Activated CD8-positive, alpha-beta memory T cell treated with anti-CD3 and anti-CD28 coated beads for 24 hours (primary cell): ENCODE results near the gene HAGHL.
A peak's percentile ranks its signal among the peaks of the same experiment; 100 is the strongest.

Experiments used
- DNase-seq: peaks from one replicate; pipeline ENCODE4 v3.0.0-alpha.2; 2020

The HAGHL gene

GRCh38 chr16:722835-723633 is 3.9 kb upstream of the HAGHL start:
- no peak for DNase-seq

GRCh38 chr16:723695-724094 is 3.2 kb upstream of the HAGHL start:
- DNase-seq = no peak

DNA sequence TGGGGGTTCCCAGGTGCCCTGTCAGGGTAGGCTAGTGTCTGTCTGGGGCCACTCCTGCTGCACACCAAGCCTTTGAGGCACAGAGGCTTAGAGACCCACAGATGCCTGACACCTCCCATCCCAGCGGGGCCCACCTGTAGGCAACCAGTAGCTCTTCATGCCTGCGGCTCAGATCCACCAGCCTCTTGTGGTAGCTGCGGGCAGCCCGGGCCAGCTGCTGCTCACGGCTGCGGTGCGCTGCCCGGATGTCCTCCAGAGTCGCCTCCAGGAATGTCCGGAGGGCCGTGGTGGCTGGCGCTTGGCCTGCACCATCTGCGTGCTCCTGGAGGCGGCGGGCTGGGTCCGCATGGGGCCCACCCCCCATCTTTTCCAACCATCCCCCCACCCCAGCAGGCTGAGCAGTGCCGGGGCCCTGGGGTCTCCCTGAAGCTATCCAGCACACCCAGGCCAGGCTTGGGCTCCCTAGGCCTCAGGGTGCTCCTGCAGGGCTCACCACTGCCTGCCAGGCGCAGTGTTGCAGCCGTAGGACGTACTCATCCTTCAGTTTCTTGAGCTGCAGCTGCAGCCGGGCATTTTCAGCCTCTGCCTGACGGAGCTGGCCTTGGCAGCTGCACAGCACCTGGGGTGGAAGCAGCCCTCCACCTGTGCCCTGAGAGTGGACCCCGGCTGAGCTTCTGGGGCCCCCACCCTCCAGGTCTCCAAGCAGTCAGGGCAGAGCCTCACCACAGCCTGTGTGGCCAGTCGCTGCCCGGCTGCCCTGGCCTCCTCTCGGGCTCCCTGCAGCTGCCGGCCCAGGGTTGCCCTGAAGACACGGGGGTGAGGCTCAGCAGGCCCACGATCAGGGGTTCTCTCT is 2.5 kb upstream of the HAGHL start:
- no peak for DNase-seq

- DNase-seq = no peak
Measured at GRCh38 chr16:725041-725376, 1.9 kb upstream of the HAGHL start.

DNA sequence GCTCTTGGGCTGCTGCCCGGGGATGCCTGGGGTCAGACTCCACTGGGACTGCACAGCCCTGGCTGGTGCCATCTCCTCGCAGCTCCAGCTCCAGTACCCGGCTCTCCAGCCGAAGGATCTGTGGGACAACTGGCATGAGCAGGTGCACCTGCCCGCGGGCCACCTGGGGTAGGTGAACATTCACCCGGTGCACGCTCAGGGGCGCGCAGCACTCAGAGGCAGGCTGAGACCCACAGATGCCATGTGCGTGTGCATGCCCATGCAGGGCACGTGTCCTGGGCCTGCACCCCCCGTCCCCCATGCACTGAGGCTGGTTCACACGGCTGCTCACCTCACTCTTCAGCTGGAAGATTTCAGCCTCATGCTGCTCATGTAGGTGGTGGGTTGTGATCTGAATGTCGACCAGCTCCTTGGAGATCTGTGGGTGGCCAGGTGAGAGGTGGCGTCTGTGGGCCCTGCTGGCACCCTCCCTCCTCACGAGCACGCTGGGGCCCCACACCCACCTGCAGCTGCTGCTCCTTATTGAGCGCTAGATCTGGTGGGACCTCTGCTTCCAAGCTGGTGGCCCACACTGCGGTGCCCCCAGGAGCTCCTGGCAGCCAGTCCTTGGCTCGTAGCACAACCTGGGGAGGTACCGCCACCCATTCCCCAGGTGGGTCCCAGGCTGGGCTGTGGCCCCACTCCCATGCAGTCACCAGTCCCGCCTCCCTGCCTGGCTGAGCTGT is 1.3 kb upstream of the HAGHL start:
- DNase-seq = no peak

DNA sequence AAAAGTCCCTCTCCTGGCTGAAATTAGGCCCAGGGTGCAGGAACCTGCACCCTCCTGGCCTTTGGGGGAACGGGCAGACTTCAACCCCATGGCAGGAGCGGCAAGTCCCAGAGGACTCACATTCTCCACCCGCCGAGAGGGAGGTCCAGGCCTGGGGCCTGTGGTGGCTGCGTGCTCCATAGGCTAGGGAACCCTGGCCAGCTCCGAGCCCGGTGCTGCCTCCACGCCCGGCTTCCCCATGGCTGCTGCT is 793 bp upstream of the HAGHL start:
- no peak for DNase-seq

DNA sequence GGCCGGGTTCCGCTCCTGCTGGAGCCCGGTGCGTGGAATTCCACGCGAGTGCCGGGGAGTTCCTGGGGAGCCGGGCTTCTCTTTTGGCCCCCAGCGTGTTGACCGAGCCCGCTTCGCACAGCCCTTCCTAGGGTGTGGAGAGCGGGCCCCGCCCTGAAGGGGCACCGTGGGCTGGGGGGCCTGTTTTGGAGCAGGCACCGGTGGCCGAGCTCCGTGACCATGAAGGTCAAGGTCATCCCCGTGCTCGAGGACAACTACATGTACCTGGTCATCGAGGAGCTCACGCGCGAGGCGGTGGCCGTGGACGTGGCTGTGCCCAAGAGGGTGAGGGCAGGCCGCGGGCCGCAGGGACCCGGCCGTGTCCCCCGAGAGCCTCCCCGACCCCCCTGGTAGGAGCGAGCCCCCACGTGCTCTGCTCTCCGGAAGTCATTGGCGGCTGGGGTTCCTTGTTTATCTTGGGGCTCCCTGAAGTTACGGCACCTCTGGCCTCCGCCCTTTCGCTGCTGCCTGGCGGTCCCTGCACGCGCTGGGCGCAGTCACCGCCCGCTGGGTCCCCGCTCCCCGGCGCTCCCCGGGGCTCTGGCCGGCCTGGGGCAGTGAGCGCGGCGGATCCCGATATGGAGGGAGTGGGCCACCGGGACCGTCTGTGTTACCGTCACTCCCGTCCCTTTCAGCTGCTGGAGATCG is 528 bp downstream of the HAGHL start:
- DNase-seq = peak; percentile 76

DNA sequence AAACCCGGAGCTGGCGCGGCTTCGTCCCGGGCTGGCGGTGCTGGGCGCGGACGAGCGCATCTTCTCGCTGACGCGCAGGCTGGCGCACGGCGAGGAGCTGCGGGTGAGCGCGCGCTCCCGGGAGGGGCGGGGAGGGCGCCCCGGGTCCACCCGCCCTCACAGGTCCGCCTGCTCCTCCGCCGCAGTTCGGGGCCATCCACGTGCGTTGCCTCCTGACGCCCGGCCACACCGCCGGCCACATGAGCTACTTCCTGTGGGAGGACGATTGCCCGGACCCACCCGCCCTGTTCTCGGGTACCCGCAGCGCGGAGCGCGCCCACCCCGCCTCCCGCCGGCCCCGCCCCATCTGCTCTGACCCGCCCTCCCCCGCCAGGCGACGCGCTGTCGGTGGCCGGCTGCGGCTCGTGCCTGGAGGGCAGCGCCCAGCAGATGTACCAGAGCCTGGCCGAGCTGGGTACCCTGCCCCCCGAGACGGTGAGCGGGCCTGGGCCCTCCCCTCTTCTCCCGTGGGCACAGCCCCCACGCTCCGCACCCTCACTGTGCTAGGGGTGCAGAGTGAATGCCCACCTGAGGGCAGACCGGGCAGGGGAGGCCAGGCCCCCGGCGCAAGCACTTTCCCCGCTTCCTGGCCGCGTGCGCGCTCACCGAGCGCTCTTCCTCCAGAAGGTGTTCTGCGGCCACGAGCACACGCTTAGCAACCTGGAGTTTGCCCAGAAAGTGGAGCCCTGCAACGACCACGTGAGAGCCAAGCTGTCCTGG is 1.4 kb downstream of the HAGHL start:
- DNase-seq = peak; percentile 85

DNA sequence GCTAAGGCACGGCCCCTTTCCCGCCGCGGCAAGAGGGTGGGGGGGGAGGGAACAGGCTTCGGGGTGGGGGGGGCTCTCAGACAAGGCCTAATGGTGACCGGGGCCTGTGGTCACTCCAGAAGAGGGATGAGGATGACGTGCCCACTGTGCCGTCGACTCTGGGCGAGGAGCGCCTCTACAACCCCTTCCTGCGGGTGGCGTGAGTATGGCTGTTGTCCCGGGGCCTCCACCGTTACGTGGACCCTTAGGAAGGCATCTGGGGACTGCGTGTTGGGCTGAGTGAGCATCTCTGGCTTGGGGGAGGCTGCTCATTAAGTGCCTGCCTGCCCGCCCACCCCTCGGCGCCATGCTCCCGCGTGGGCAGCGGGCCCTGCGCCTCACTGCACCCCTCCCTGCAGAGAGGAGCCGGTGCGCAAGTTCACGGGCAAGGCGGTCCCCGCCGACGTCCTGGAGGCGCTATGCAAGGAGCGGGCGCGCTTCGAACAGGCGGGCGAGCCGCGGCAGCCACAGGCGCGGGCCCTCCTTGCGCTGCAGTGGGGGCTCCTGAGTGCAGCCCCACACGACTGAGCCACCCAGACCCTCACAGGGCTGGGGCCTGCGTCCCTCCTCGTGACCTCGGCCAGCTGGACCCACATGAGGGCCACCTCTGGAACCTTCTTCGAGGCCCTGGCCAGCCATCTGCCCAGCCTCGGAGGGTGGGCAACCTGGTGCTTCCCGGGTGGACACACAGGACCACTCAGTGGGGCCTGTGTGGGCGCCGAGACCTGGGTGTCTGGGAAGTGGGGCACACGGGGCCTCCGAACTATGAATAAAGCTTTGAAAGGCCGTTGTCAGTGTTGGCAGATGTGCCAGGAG is 2.2 kb downstream of the HAGHL start:
- no peak for DNase-seq

- no peak for DNase-seq
Measured at GRCh38 chr16:729768-730665, 3.1 kb downstream of the HAGHL start.

DNA sequence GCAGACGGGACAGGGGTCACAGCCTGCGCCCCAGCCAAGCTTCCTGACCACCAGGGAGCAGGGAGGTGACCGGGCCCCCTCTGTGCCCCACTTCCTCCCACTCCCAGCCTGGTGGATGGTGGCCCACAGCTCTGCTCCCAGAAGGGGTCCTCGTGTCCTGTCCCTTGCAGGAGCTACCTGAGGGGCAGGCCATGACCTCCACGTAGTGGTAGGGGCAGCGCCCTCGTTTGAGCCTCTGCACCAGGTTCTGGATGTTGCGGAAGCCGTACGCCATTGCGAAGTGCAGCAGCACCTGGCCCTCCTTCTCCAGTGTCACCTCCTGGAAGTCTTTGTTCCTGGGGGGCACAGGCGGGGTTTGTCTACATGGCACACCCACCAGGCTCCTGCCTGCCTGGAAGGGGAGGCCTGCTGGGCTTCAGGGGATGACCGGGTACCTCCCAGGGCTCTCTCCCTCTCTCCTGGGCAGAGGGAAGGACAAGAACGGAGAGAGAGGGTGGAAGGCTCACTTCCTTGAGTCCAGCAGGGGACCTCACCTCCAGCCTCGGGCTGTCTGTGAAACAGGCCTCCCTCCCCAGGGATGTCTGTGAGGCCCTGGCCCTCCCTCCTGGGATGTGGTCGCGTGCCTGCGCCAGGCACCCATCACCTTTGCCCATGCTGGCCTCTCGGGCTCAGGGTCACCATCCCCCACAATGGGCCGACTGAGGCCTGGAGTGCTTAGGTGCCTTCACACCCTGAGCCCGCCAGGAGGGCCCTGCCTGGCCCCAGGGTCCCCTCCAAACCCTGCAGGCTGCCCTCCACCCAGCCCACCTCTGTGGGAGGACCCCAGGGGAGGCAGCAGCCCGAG is 4.0 kb downstream of the HAGHL start:
- DNase-seq = no peak

- DNase-seq = no peak
Measured at GRCh38 chr16:732332-732731, 5.4 kb downstream of the HAGHL start.

- no peak for DNase-seq
Measured at GRCh38 chr16:732936-733335, 6.0 kb downstream of the HAGHL start.

DNA sequence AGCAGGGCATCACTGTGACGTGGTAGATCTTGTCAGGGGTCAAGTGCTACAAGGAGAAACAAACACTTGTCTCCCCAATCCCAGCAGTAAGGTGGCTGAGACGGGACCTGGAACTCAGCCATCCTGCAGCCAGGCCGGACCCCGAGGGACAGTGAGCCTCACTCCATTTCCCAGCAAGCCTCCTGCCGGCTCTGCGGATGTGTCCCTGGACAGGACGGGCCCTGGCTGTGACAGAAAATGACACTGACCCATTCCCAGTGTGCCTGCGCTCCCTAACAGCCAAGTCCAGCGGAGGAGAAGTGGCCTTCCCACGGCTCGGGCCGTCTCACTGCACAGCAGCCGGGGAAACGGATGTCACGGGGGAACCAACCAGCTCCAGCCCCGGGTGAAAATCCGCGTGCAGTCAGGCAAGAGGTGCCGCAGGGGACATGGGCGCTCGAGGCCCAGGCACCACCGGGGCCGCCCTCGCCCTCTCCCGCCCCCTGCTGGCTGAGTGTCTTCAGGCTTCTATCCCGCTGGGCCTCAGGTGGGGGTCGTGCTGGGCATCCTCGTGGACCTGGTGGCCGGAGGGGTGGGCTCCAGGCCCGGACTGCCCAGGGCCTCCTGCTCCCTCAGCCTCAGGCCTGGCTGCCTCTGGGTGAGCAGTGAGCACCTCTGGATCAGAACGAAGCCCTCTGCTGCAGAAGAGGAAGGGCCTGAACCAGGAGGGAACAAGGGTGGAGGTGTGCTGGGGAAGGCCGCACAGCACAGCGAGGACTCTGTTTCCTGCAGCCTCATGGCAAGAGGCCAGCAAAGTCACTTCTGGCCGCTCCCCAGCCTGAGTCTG is 6.7 kb downstream of the HAGHL start:
- DNase-seq = no peak

DNA sequence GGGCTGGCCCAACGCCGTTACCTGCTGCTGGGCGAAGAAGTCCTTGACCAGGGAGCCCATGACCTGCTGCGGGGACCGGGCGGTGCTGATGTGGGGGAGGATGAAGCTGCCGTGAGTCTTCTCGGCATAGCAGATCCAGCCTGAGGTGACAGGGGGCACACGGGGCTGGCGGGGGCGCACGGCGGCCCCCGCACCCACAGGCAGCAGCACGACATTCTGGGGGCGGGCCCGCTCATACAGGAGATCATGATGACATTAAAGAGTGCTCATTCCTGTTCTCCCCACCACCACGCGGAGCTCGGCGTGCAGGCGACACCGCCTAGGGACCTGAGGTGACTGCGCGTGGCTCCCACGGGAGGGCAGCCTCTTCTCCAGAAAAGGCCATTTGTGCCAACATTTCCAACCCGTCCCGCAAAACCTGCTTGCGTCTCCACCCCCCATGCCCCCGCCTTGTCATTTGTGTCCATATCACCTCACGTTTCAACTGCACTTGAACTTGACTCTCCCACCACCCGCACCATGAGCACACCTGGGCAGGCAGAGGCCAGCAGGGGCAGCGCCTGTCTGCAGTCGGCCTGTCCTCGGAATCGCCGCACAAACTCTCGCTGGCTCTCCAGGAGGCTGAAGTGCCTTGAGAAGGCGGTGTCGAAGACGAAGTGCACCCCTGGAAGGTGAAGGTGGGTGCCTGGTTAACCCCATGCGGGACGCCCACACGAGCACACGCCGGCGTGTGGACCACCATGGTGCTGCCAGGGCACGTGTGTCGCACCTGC is 7.5 kb downstream of the HAGHL start:
- no peak for DNase-seq

- DNase-seq = no peak
Measured at GRCh38 chr16:734981-735881, 8.3 kb downstream of the HAGHL start.

DNA sequence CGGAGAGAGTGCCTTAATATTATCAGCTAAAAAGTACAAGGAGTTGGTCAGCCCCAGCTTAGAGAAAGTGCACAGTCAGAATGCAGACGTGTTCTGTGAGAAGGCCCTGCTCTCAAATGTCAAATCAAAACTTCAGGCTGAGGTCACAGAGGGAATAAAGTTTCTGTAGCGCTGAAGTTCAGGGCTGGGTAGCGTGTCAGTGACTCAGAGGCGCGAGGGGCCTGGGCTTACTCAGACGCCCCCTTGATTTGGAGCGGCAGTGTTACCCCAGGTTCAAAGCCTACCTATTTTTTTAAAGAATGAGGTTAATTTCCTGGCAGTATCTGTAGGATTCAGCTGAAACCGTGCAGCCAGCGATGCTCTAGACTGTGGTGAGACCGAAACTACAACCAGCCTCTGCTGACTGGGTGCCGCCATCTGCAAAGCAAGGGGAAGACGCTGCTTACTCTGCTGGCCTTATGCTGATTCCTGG is 9.1 kb downstream of the HAGHL start:
- DNase-seq = peak; percentile 66
